Measurements from ENCODE around the gene IFT80. TPM values are rescaled to one million over a fixed set of nuclear protein-coding genes. Genes with fewer than 3 reads are reported as not detected.

The IFT80 gene
- total RNA-seq, 1 experiment from 2014 or later: 26.3 TPM

GRCh38 chr3:160381470-160381869 lies 17.6 kb downstream of the IFT80 start:
- Histone ChIP-seq H4K20me1 (ENCODE audit: insufficient read depth) (no peaks in the 10 kb centered on the region), H3K9me2 (ENCODE audit: insufficient read depth) (0 out of 2 replicates have a peak, but pooled peaks cover 4% of the 10 kb centered on the region), H2AFZ (ENCODE audit: low read depth, low read length, poor library complexity, severe bottlenecking) (no peak overlapping the region), H3K4me1 (ENCODE audit: control insufficient read depth in 1 of 2, insufficient read depth in 2 of 2, low read length in 2 of 2) (peaks cover 0 to 6% of the 10 kb centered on the region in 2 experiments; a peak in 2 of 4 replicates), H3K9me3 (ENCODE audit: control insufficient read depth in 1 of 2, insufficient read depth in 1 of 2, low read depth in 1 of 2, low read length in 2 of 2) (no peaks in the 10 kb centered on the region), H3K4me2 (ENCODE audit: low read length) (no peak overlapping the region), H3K9ac (ENCODE audit: low read length) (no peak overlapping the region), H3K4me3 (replicated peaks in 1 of 2; ENCODE audit: low read depth in 1 of 2, low read length in 2 of 2) (no peak overlapping the region), H3K27me3 (ENCODE audit: insufficient read depth, low read length) (no peaks in the 10 kb centered on the region), H3K27ac (ENCODE audit: low read depth, low read length) (no peak overlapping the region), H3K79me2 (ENCODE audit: insufficient read depth, low read length) (peaks cover 21% of the 10 kb centered on the region; the same call in 1 of the 2 replicates), H3K36me3 (ENCODE audit: control insufficient read depth in 1 of 2, insufficient read depth in 2 of 2, low read length in 2 of 2) (no peaks in the 10 kb centered on the region)
- DNase-seq (ENCODE audit: low read depth, low spot score) (no peak), ATAC-seq (no peak)
- intact Hi-C loops (cut with micrococcal nuclease): no loop called here
- TF ChIP-seq POLR2AphosphoS5 (IDR thresholded peaks at IDR 0.05; ENCODE audit: low read depth, low read length): no peak
- TF ChIP-seq MAX (IDR thresholded peaks at IDR 0.05): no peak
- TF ChIP-seq SIN3A (IDR thresholded peaks at IDR 0.05; ENCODE audit: low read depth): no peak
- RAD21 ChIA-PET (ENCODE audit: low non-redundant PET in 1 of 2, low total read pairs in 2 of 2, uncharacterized antibody in 2 of 2, unreplicated experiment in 2 of 2): no interaction called here
- POLR2A ChIA-PET: no interaction called here
- BruUV-seq (replicated peaks): no TSS peak
- CTCF ChIA-PET: no interaction called here

GRCh38 chr3:160379628-160380214 lies 19.3 kb downstream of the IFT80 start:
- Histone ChIP-seq H3K4me2 (ENCODE audit: low read length) (no peak overlapping the region), H3K27me3 (ENCODE audit: insufficient read depth, low read length) (no peaks in the 10 kb centered on the region), H2AFZ (ENCODE audit: low read depth, low read length, poor library complexity, severe bottlenecking) (no peak overlapping the region), H4K20me1 (ENCODE audit: insufficient read depth) (no peaks in the 10 kb centered on the region), H3K79me2 (ENCODE audit: insufficient read depth, low read length) (peaks cover 12% of the 10 kb centered on the region; the same call in 1 of the 2 replicates), H3K4me1 (ENCODE audit: control insufficient read depth in 1 of 2, insufficient read depth in 2 of 2, low read length in 2 of 2) (peaks cover 0 to 6% of the 10 kb centered on the region in 2 experiments; a peak in 2 of 4 replicates), H3K36me3 (ENCODE audit: control insufficient read depth in 1 of 2, insufficient read depth in 2 of 2, low read length in 2 of 2) (peaks cover 0 to 2% of the 10 kb centered on the region in 2 experiments; a peak in 1 of 4 replicates), H3K27ac (ENCODE audit: low read depth, low read length) (no peak overlapping the region), H3K9me2 (ENCODE audit: insufficient read depth) (0 out of 2 replicates have a peak, but pooled peaks cover 4% of the 10 kb centered on the region), H3K4me3 (replicated peaks in 1 of 2; ENCODE audit: low read depth in 1 of 2, low read length in 2 of 2) (no peak overlapping the region), H3K9ac (ENCODE audit: low read length) (no peak overlapping the region), H3K9me3 (ENCODE audit: control insufficient read depth in 1 of 2, insufficient read depth in 1 of 2, low read depth in 1 of 2, low read length in 2 of 2) (no peaks in the 10 kb centered on the region)
- intact Hi-C loops (cut with micrococcal nuclease): no loop called here
- no peak for ATAC-seq
- CTCF ChIA-PET: no interaction called here
- no TSS peak for BruUV-seq (replicated peaks)
- TF ChIP-seq EGR1 (IDR thresholded peaks at IDR 0.05; ENCODE audit: low read depth) (no peak), RAD21 (IDR thresholded peaks at IDR 0.05; ENCODE audit: low read depth) (no peak), ATF3 (IDR thresholded peaks at IDR 0.05) (no peak), SRF (IDR thresholded peaks at IDR 0.05; ENCODE audit: low read depth) (no peak), POLR2A (IDR thresholded peaks at IDR 0.05; ENCODE audit: borderline replicate concordance, extremely low read depth, insufficient read depth, insufficient read length) (no peak), ELF1 (IDR thresholded peaks at IDR 0.05; ENCODE audit: borderline replicate concordance, low read depth) (no peak), ZFX (IDR thresholded peaks at IDR 0.05) (no peak), REST (IDR thresholded peaks at IDR 0.05; ENCODE audit: low read depth) (no peak), ZNF274 (IDR thresholded peaks at IDR 0.05; ENCODE audit: low read depth, low read length) (no peak), TCF7L2 (IDR thresholded peaks at IDR 0.05; ENCODE audit: borderline replicate concordance, extremely low read depth, insufficient read depth, insufficient read length) (no peak), EZH2 (IDR thresholded peaks at IDR 0.05) (no peak), JUND (IDR thresholded peaks at IDR 0.05) (no peak), EZH2phosphoT487 (IDR thresholded peaks at IDR 0.05; ENCODE audit: borderline replicate concordance) (no peak), MAX (IDR thresholded peaks at IDR 0.05) (no peak), CEBPB (IDR thresholded peaks at IDR 0.05; ENCODE audit: low read depth) (no peak), SIN3A (IDR thresholded peaks at IDR 0.05; ENCODE audit: low read depth) (no peak), FOSL1 (IDR thresholded peaks at IDR 0.05; ENCODE audit: low read depth) (no peak), POLR2AphosphoS5 (IDR thresholded peaks at IDR 0.05; ENCODE audit: low read depth, low read length) (no peak)
- POLR2A ChIA-PET: no interaction called here
- RAD21 ChIA-PET (ENCODE audit: low non-redundant PET in 1 of 2, low total read pairs in 2 of 2, uncharacterized antibody in 2 of 2, unreplicated experiment in 2 of 2): no interaction called here
- no peak for DNase-seq (ENCODE audit: low read depth, low spot score)

All from HCT116 (cell line).